Hepatocyte (in vitro differentiated cells): ENCODE data around the gene SNCAIP. TPM values are rescaled to one million over a fixed set of nuclear protein-coding genes. Genes with fewer than 3 reads are reported as not detected.

Experiments used
- DNase-seq: peaks from one replicate; pipeline ENCODE4 v3.0.0-alpha.2; 2016; ENCODE audit warnings: low spot score
- H2AFZ ChIP-seq: fragments of 200-600 bp; sonication (generic); 2 replicates; pipeline ENCODE4 v1.6.0; 2016; ENCODE audit warnings: antibody characterized with exemption, mild to moderate bottlenecking
- H3K27ac ChIP-seq: fragments of 200-600 bp; sonication (generic); 2 replicates; pipeline ENCODE4 v1.5.1; 2016; ENCODE audit warnings: mild to moderate bottlenecking
- H3K27me3 ChIP-seq: fragments of 200-600 bp; sonication (generic); 2 replicates; pipeline ENCODE4 v1.6.1; 2016
- H3K36me3 ChIP-seq: fragments of 200-600 bp; sonication (generic); replicated peaks from 2 replicates; pipeline ENCODE4 v1.5.1; 2016; ENCODE audit warnings: low read depth; ENCODE audit not compliant: insufficient read depth
- H3K4me1 ChIP-seq: fragments of 200-600 bp; sonication (generic); 2 replicates; pipeline ENCODE4 v1.5.1; 2016; ENCODE audit warnings: mild to moderate bottlenecking, moderate library complexity; ENCODE audit not compliant: insufficient read depth
- H3K4me2 ChIP-seq: fragments of 200-600 bp; sonication (generic); 2 replicates; pipeline ENCODE4 v1.6.0; 2016
- H3K4me3 ChIP-seq: fragments of 200-600 bp; sonication (generic); 2 replicates; pipeline ENCODE4 v1.5.1; 2016; ENCODE audit warnings: mild to moderate bottlenecking
- H3K79me2 ChIP-seq: fragments of 200-600 bp; sonication (generic); 2 replicates; pipeline ENCODE4 v1.6.0; 2017; ENCODE audit warnings: mild to moderate bottlenecking
- H3K9me2 ChIP-seq: fragments of 200-600 bp; sonication (generic); replicated peaks from 2 replicates; pipeline ENCODE4 v1.6.0; 2017; ENCODE audit warnings: mild to moderate bottlenecking; ENCODE audit not compliant: insufficient read depth
- H3K9me3 ChIP-seq: fragments of 200-600 bp; sonication (generic); 2 replicates; pipeline ENCODE4 v1.5.1; 2016; ENCODE audit warnings: low read depth, mild to moderate bottlenecking
- H4K20me1 ChIP-seq: fragments of 200-600 bp; sonication (generic); 2 replicates; pipeline ENCODE4 v1.6.0; 2016; ENCODE audit warnings: mild to moderate bottlenecking; ENCODE audit not compliant: insufficient read depth, poor library complexity, severe bottlenecking
- EZH2 ChIP-seq: fragments of 200-600 bp; sonication (generic); IDR thresholded peaks from 2 replicates; pipeline ENCODE4 v1.6.1; 2016; ENCODE audit warnings: antibody characterized with exemption, mild to moderate bottlenecking, borderline replicate concordance
- EZH2phosphoT487 ChIP-seq: fragments of 200-600 bp; sonication (generic); IDR thresholded peaks from one replicate; pipeline ENCODE4 v1.6.1; 2018; ENCODE audit warnings: antibody characterized with exemption, mild to moderate bottlenecking, low read depth, moderate library complexity; ENCODE audit not compliant: unreplicated experiment, severe bottlenecking
- WGBS: methylation state at CpG from one replicate; pipeline ENCODE4 v1.1.6; 2016; ENCODE audit warnings: low lambda C conversion rate; ENCODE audit errors: missing lambda C conversion rate; 5-methylcytosine and 5-hydroxymethylcytosine counted together
- polyA plus RNA-seq: library from polyadenylated mRNA; unstranded; fragments of >200 nt; fragmentation: Nextera tagmentation; extraction: Ambion mirVana; gene quantifications from 2 replicates; pipeline ENCODE4 v1.2.1, GENCODE V29; 2016
- total RNA-seq: library from RNA; depleted of rRNA; stranded (reverse); fragments of >200 nt; gene quantifications from 2 replicates; pipeline ENCODE4 v1.2.3, GENCODE V29; 2014
- TF ChIP-seq, protein P1 (sequence below): fragments of 200-600 bp; sonication (generic); IDR thresholded peaks from 2 replicates; pipeline ENCODE4 v1.5.1; 2016; ENCODE audit warnings: antibody characterized with exemption, mild to moderate bottlenecking; ENCODE audit not compliant: poor library complexity

Gene SNCAIP
- total and polyA plus RNA-seq, 2 experiments from 2014 or later, result 7.1 to 19.1 TPM

DNA sequence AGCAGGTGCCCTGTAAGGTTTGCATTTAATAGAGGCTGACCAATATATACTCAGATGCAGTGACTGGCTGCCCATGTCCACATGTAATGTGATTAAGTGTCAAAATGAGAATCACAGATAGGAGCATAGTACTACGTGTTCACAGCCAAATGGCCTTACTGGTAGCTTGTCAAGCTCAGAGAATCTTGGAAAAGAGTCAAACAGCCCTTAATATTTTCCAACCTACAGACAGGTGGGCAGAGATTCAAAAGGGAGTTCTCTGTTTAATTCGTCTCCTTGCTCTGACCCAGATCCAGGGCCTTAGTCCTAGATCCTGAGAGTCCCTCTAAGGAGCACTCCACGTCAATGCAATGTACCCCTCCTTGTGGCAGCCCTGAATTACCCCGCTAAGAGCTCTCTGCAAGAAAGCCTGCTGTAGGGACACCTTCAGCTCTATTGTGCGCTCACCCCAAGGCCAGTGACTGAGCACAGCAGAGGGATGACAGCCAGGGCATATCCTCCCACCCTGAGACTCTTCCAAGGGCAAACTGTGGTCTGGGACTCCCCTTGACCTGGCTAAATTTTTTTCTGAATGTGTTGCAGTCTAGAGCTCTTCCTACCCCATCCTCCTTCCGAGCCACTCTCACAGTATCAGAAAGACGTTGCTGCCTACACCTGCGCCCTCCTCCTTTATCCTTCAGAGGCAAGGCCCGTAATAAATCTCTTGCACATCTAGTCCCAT, 159.2 kb downstream of the SNCAIP start:
- TF ChIP-seq, protein P1, sequence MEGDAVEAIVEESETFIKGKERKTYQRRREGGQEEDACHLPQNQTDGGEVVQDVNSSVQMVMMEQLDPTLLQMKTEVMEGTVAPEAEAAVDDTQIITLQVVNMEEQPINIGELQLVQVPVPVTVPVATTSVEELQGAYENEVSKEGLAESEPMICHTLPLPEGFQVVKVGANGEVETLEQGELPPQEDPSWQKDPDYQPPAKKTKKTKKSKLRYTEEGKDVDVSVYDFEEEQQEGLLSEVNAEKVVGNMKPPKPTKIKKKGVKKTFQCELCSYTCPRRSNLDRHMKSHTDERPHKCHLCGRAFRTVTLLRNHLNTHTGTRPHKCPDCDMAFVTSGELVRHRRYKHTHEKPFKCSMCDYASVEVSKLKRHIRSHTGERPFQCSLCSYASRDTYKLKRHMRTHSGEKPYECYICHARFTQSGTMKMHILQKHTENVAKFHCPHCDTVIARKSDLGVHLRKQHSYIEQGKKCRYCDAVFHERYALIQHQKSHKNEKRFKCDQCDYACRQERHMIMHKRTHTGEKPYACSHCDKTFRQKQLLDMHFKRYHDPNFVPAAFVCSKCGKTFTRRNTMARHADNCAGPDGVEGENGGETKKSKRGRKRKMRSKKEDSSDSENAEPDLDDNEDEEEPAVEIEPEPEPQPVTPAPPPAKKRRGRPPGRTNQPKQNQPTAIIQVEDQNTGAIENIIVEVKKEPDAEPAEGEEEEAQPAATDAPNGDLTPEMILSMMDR, result no peak
- TF ChIP-seq EZH2phosphoT487 (no peak), EZH2 (no peak)
- no peak for DNase-seq
- Histone ChIP-seq H3K27me3 (no peaks in the 10 kb centered on the region), H4K20me1 (no peaks in the 10 kb centered on the region), H3K4me1 (no peaks in the 10 kb centered on the region), H3K36me3 (no peaks in the 10 kb centered on the region), H3K4me2 (no peak overlapping the region), H3K9me3 (no peaks in the 10 kb centered on the region), H2AFZ (no peak overlapping the region), H3K79me2 (no peaks in the 10 kb centered on the region), H3K27ac (peak overlapping the region; percentile 12), H3K4me3 (no peak overlapping the region), H3K9me2 (no peaks in the 10 kb centered on the region)
- 80% methylated on average over 9 of the region's 9 CpGs for WGBS

DNA sequence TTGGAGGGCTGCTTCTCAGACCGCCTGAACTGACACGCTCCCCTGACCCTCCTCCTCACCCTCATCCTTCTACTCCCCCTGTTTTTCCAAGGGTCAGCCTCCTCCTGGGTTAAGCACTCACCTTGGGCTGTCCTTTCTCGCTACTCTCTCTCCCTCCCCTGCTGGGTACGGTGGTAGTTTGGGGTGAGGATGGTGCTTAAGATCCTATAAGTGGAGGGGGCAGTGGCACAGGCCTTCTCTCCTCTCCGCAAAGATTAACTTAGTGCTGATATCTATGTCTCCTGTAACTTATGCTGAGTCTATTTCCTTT, 159.7 kb downstream of the SNCAIP start:
- no peak overlapping the region for H3K4me3 ChIP-seq
- H3K79me2 ChIP-seq, result no peaks in the 10 kb centered on the region
- no peak for DNase-seq
- H3K4me2 ChIP-seq, result no peak overlapping the region
- H3K27me3 ChIP-seq, result no peaks in the 10 kb centered on the region
- no peak overlapping the region for H2AFZ ChIP-seq
- H3K9me3 ChIP-seq, result no peaks in the 10 kb centered on the region
- no peaks in the 10 kb centered on the region for H4K20me1 ChIP-seq
- no peak overlapping the region for H3K27ac ChIP-seq
- H3K4me1 ChIP-seq, result no peaks in the 10 kb centered on the region
- no peaks in the 10 kb centered on the region for H3K9me2 ChIP-seq
- no peaks in the 10 kb centered on the region for H3K36me3 ChIP-seq
- 90% methylated on average over 5 of the region's 5 CpGs for WGBS
- no peak for TF ChIP-seq EZH2
- TF ChIP-seq, protein P1, result no peak
- no peak for TF ChIP-seq EZH2phosphoT487

DNA sequence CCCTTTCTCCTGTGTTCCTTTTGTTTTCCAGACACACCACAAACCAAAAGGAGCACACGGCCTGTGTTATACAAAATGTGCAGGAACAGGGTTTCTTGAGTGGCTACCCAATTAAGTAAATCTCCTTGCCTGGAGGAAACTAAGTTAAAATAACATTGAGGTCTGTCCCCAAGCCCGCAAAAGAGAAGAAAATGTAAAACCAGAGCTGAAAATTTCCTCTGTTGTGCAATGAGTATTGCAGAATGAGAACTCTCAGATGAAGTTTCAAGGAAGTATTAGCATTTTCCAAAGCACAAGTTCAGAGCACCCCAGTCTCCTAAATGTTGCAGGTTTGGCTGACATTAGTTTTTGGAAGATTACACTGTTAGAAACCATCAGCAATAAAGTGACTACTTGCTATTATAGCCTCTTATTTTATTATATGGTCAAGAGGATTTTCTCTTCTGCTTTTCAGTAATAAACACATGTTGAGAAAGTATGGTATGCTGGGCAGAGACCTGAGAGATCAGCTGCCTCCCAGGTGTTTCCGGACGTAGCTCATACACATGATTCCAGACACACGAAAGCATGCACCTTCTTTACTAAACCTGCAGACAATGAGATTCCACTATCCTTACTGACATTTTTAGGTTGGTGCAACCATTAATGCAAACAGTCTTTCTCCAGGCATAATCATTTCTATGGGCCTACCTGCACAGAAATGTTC, 161.3 kb downstream of the SNCAIP start:
- no peaks in the 10 kb centered on the region for H3K36me3 ChIP-seq
- no peak overlapping the region for H3K27ac ChIP-seq
- DNase-seq, result no peak
- H4K20me1 ChIP-seq, result no peaks in the 10 kb centered on the region
- no peaks in the 10 kb centered on the region for H3K4me1 ChIP-seq
- no peaks in the 10 kb centered on the region for H3K9me3 ChIP-seq
- no peak overlapping the region for H2AFZ ChIP-seq
- H3K79me2 ChIP-seq, result no peaks in the 10 kb centered on the region
- 82% methylated on average over 5 of the region's 5 CpGs for WGBS
- no peaks in the 10 kb centered on the region for H3K9me2 ChIP-seq
- TF ChIP-seq EZH2, result no peak
- TF ChIP-seq, protein P1, result no peak
- no peak for TF ChIP-seq EZH2phosphoT487
- no peak overlapping the region for H3K4me2 ChIP-seq
- H3K4me3 ChIP-seq, result no peak overlapping the region
- no peaks in the 10 kb centered on the region for H3K27me3 ChIP-seq
